ENCODE data around the gene STING1.
"Not testable (repeated sequence)": the region's sequence is repeated elsewhere in the genome, so short reads cannot be mapped to it uniquely, and the experiment has no call there.

Gene STING1

GRCh38 chr5:139482050-139482889, at the start of gene STING1:
TSS of gene STING1 (minus strand) at chr5:139482758. CDS start at chr5:139481704, 1,054 bp downstream.
- no peak for DNase-seq (ENCODE audit: low read depth)

- no peak for DNase-seq (ENCODE audit: low read depth)
Measured at GRCh38 chr5:139531772-139532169, 49.2 kb upstream of the STING1 start.

GRCh38 chr5:139530079-139530478, 47.5 kb upstream of the STING1 start:
- not testable (repeated sequence) for DNase-seq (ENCODE audit: low read depth)

- DNase-seq (ENCODE audit: low read depth): not testable (repeated sequence)
Measured at GRCh38 chr5:139528695-139529094, 46.1 kb upstream of the STING1 start.

- DNase-seq (ENCODE audit: low read depth): not testable (repeated sequence)
Measured at GRCh38 chr5:139527896-139528467, 45.4 kb upstream of the STING1 start.

- DNase-seq (ENCODE audit: low read depth): not testable (repeated sequence)
Measured at GRCh38 chr5:139527090-139527470, 44.5 kb upstream of the STING1 start.

GRCh38 chr5:139526309-139527089, 43.9 kb upstream of the STING1 start:
- DNase-seq (ENCODE audit: low read depth): not testable (repeated sequence)

- not testable (repeated sequence) for DNase-seq (ENCODE audit: low read depth)
Measured at GRCh38 chr5:139525586-139526308, 43.2 kb upstream of the STING1 start.

GRCh38 chr5:139524940-139525585, 42.5 kb upstream of the STING1 start:
- DNase-seq (ENCODE audit: low read depth): no peak

GRCh38 chr5:139524446-139524845, 41.9 kb upstream of the STING1 start:
- DNase-seq (ENCODE audit: low read depth): no peak

- no peak for DNase-seq (ENCODE audit: low read depth)
Measured at GRCh38 chr5:139523635-139524445, 41.3 kb upstream of the STING1 start.

GRCh38 chr5:139517683-139518564, 35.4 kb upstream of the STING1 start:
- DNase-seq (ENCODE audit: low read depth): peak; percentile 94

GRCh38 chr5:139514486-139514856, 31.9 kb upstream of the STING1 start:
- no peak for DNase-seq (ENCODE audit: low read depth)

- DNase-seq (ENCODE audit: low read depth): no peak
Measured at GRCh38 chr5:139513852-139514485, 31.4 kb upstream of the STING1 start.

GRCh38 chr5:139513434-139513833, 30.9 kb upstream of the STING1 start:
- DNase-seq (ENCODE audit: low read depth): peak; percentile 21

GRCh38 chr5:139512786-139513390, 30.3 kb upstream of the STING1 start:
- no peak for DNase-seq (ENCODE audit: low read depth)

- not testable (repeated sequence) for DNase-seq (ENCODE audit: low read depth)
Measured at GRCh38 chr5:139504722-139505121, 22.2 kb upstream of the STING1 start.

- DNase-seq (ENCODE audit: low read depth): not testable (repeated sequence)
Measured at GRCh38 chr5:139503879-139504278, 21.3 kb upstream of the STING1 start.

All from stimulated activated CD8-positive, alpha-beta memory T cell treated with anti-CD3 and anti-CD28 coated beads, Interleukin-15, amount 100 ng/mL, for 24 hours (primary cell).